ENCODE measurements around the gene FAM20C. TPM values are rescaled to one million over a fixed set of nuclear protein-coding genes. Genes with fewer than 3 reads are reported as not detected.

The FAM20C gene
- total RNA-seq, 1 donor from 2014 or later = 22.1 TPM

GRCh38 chr7:173209-173918 is 19.0 kb upstream of the FAM20C start:
- Histone ChIP-seq H3K27ac (no peak overlapping the region), H3K4me3 (no peak overlapping the region), H3K4me1 (no peaks in the 10 kb centered on the region), H3K36me3 (no peaks in the 10 kb centered on the region), H3K9me3 (no peaks in the 10 kb centered on the region), H3K27me3 (no peaks in the 10 kb centered on the region)
- no peak for DNase-seq (ENCODE audit: extremely low spot score in 2 of 2)
- intact Hi-C loops (cut with DNase I) = no loop called here
- no peak for TF ChIP-seq POLR2AphosphoS5 (IDR thresholded peaks at IDR 0.05; ENCODE audit: insufficient read depth in 1 of 2, low read depth in 1 of 2)
- TF ChIP-seq POLR2A (IDR thresholded peaks at IDR 0.05) = no peak
- TF ChIP-seq CTCF (IDR thresholded peaks at IDR 0.05) = no peak

GRCh38 chr7:174716-175115 is 17.7 kb upstream of the FAM20C start:
- Histone ChIP-seq H3K4me1 (no peaks in the 10 kb centered on the region), H3K9me3 (no peaks in the 10 kb centered on the region), H3K27me3 (no peaks in the 10 kb centered on the region), H3K36me3 (no peaks in the 10 kb centered on the region), H3K27ac (no peak overlapping the region), H3K4me3 (no peak overlapping the region)
- no peak for DNase-seq (ENCODE audit: extremely low spot score in 2 of 2)
- no peak for TF ChIP-seq POLR2A (IDR thresholded peaks at IDR 0.05)
- TF ChIP-seq POLR2AphosphoS5 (IDR thresholded peaks at IDR 0.05; ENCODE audit: insufficient read depth in 1 of 2, low read depth in 1 of 2) = no peak
- no peak for TF ChIP-seq CTCF (IDR thresholded peaks at IDR 0.05)
- intact Hi-C loops (cut with DNase I) = no loop called here

- H3K27me3 ChIP-seq = no peaks in the 10 kb centered on the region
- no peaks in the 10 kb centered on the region for H3K9me3 ChIP-seq
- TF ChIP-seq POLR2A (IDR thresholded peaks at IDR 0.05) (no peak), CTCF (IDR thresholded peaks at IDR 0.05) (no peak), POLR2AphosphoS5 (IDR thresholded peaks at IDR 0.05; ENCODE audit: insufficient read depth in 1 of 2, low read depth in 1 of 2) (no peak)
- H3K36me3 ChIP-seq = no peaks in the 10 kb centered on the region
- DNase-seq (ENCODE audit: extremely low spot score in 2 of 2) = no peak
- intact Hi-C loops (cut with DNase I) = no loop called here
- no peak overlapping the region for H3K4me3 ChIP-seq
- H3K4me1 ChIP-seq = no peaks in the 10 kb centered on the region
- no peak overlapping the region for H3K27ac ChIP-seq
Observed at GRCh38 chr7:175955-176354, 16.4 kb upstream of the FAM20C start.

GRCh38 chr7:176381-176780 is 16.0 kb upstream of the FAM20C start:
- no peak overlapping the region for H3K27ac ChIP-seq
- no peak overlapping the region for H3K4me3 ChIP-seq
- no peak for TF ChIP-seq POLR2AphosphoS5 (IDR thresholded peaks at IDR 0.05; ENCODE audit: insufficient read depth in 1 of 2, low read depth in 1 of 2)
- no peak for TF ChIP-seq POLR2A (IDR thresholded peaks at IDR 0.05)
- no peak for TF ChIP-seq CTCF (IDR thresholded peaks at IDR 0.05)
- no peaks in the 10 kb centered on the region for H3K9me3 ChIP-seq
- H3K27me3 ChIP-seq = no peaks in the 10 kb centered on the region
- no peaks in the 10 kb centered on the region for H3K4me1 ChIP-seq
- intact Hi-C loops (cut with DNase I) = no loop called here
- no peaks in the 10 kb centered on the region for H3K36me3 ChIP-seq
- DNase-seq (ENCODE audit: extremely low spot score in 2 of 2) = no peak

GRCh38 chr7:176786-177459 is 15.4 kb upstream of the FAM20C start:
- no peak for DNase-seq (ENCODE audit: extremely low spot score in 2 of 2)
- no peaks in the 10 kb centered on the region for H3K27me3 ChIP-seq
- H3K27ac ChIP-seq = no peak overlapping the region
- no peaks in the 10 kb centered on the region for H3K36me3 ChIP-seq
- H3K4me1 ChIP-seq = no peaks in the 10 kb centered on the region
- no peaks in the 10 kb centered on the region for H3K9me3 ChIP-seq
- TF ChIP-seq POLR2A (IDR thresholded peaks at IDR 0.05) (no peak), CTCF (IDR thresholded peaks at IDR 0.05) (no peak), POLR2AphosphoS5 (IDR thresholded peaks at IDR 0.05; ENCODE audit: insufficient read depth in 1 of 2, low read depth in 1 of 2) (no peak)
- no peak overlapping the region for H3K4me3 ChIP-seq
- intact Hi-C loops (cut with DNase I) = no loop called here
